H1 (cell line): ENCODE results near the gene EPHB1. TPM values are rescaled to one million over a fixed set of nuclear protein-coding genes. Genes with fewer than 3 reads are reported as not detected.

Experiments used
- CTCF ChIA-PET: fragments of 300-600 bp; sonication (Branson Sonifier 250); formaldehyde crosslinking; loops from one replicate; lab custom pipeline; 2021; ENCODE audit not compliant: partially characterized antibody; lab: Charles Lee
- POLR2A ChIA-PET: fragments of 300-600 bp; sonication (Branson Sonifier 250); formaldehyde crosslinking; loops from one replicate; lab custom pipeline; 2021; ENCODE audit warnings: inconsistent platforms; ENCODE audit not compliant: partially characterized antibody; lab: Charles Lee
- DNase-seq, 2 experiments: peaks; one replicate each; pipeline versions ENCODE4 v3.0.0 to v3.0.0-alpha.2; 2010 to 2022; ENCODE audit warnings: low spot score in 2 of 2, low read depth in 1 of 2, mixed read lengths in 1 of 2
- FAIRE-seq: peaks from 2 replicates; lab custom pipeline; 2011; peaks lifted over from hg19 to GRCh38; lab: Jason Lieb, UNC
- H2AFZ ChIP-seq: 2 replicates; pipeline ENCODE4 v1.8.1; 2012; ENCODE audit warnings: low read length, inconsistent platforms
- H2AK5ac ChIP-seq: 2 replicates; pipeline ENCODE4 v1.6.1; 2013; ENCODE audit warnings: low read depth, low read length
- H2BK120ac ChIP-seq: replicated peaks from 2 replicates; pipeline ENCODE3; 2013; ENCODE audit warnings: low read depth, low read length, inconsistent platforms
- H2BK12ac ChIP-seq: 2 replicates; pipeline ENCODE4 v1.6.1; 2013; ENCODE audit warnings: low read depth, low read length
- H2BK15ac ChIP-seq: 2 replicates; pipeline ENCODE4 v1.6.1; 2013; ENCODE audit warnings: low read length
- H2BK20ac ChIP-seq: 2 replicates; pipeline ENCODE4 v1.6.1; 2013; ENCODE audit warnings: low read length
- H2BK5ac ChIP-seq: 2 replicates; pipeline ENCODE4 v1.6.1; 2013; ENCODE audit warnings: low read depth, low read length
- H3K14ac ChIP-seq: 2 replicates; pipeline ENCODE4 v1.6.1; 2013; ENCODE audit warnings: inconsistent platforms; ENCODE audit not compliant: insufficient read length
- H3K18ac ChIP-seq: 2 replicates; pipeline ENCODE4 v1.6.1; 2013; ENCODE audit warnings: low read length; ENCODE audit errors: extremely low read depth
- H3K23ac ChIP-seq: 2 replicates; pipeline ENCODE4 v1.6.1; 2013; ENCODE audit warnings: inconsistent platforms; ENCODE audit not compliant: insufficient read length
- H3K23me2 ChIP-seq: 2 replicates; pipeline ENCODE4 v1.6.1; 2013; ENCODE audit warnings: low read depth, low read length
- H3K27ac ChIP-seq: 2 replicates; pipeline ENCODE4 v1.6.1; 2011; ENCODE audit warnings: low read depth, low read length, inconsistent platforms
- H3K27me3 ChIP-seq, 4 experiments: replicated peaks in 1 of 4; 1 replicate in 1 of 4; 2 replicates in 3 of 4; pipeline versions ENCODE4 v1.6.1 to v1.8.1; 2011 to 2013; ENCODE audit warnings: low read length in 3 of 4, mild to moderate bottlenecking in 3 of 4, inconsistent platforms in 2 of 4, mixed read lengths in 2 of 4, moderate library complexity in 1 of 4; ENCODE audit not compliant: control insufficient read depth in 3 of 4, insufficient read depth in 3 of 4; ENCODE audit errors: extremely low read depth in 1 of 4
- H3K36me3 ChIP-seq, 4 experiments: 2 replicates each; pipeline versions ENCODE4 v1.6.1 to v1.8.1; 2011 to 2013; ENCODE audit warnings: mild to moderate bottlenecking in 4 of 4, low read length in 3 of 4, moderate library complexity in 2 of 4, control low read depth in 1 of 4, inconsistent platforms in 1 of 4; ENCODE audit not compliant: insufficient read depth in 4 of 4, control insufficient read depth in 2 of 4
- H3K4ac ChIP-seq: replicated peaks from 2 replicates; pipeline ENCODE3; 2013; ENCODE audit warnings: low read length, low read depth, mixed read lengths, inconsistent platforms; ENCODE audit not compliant: insufficient read length
- H3K4me1 ChIP-seq, 4 experiments: replicated peaks in 1 of 4; 1 replicate in 1 of 4; 2 replicates in 3 of 4; pipeline versions ENCODE4 v1.6.1 to v1.8.1; 2011 to 2013; ENCODE audit warnings: low read length in 3 of 4, inconsistent platforms in 2 of 4, mixed read lengths in 1 of 4; ENCODE audit not compliant: insufficient read depth in 4 of 4, control insufficient read depth in 3 of 4
- H3K4me2 ChIP-seq, 2 experiments: 2 replicates each; pipeline versions ENCODE4 v1.6.1 to v1.8.1; 2011 to 2013; ENCODE audit warnings: low read depth in 2 of 2, low read length in 2 of 2, control low read depth in 1 of 2, inconsistent platforms in 1 of 2, mild to moderate bottlenecking in 1 of 2; ENCODE audit not compliant: insufficient read depth in 1 of 2
- H3K4me3 ChIP-seq, 4 experiments: fragments of 200-600, 300-600 bp in 1 of 4; sonication (generic), shearing (Covaris generic), sonication (Bioruptor Twin) in 1 of 4; 2 replicates each; pipeline versions ENCODE4 v1.5.1 to v1.8.1; 2011 to 2016; ENCODE audit warnings: low read length in 4 of 4, low read depth in 3 of 4, control low read depth in 2 of 4, inconsistent platforms in 2 of 4, mild to moderate bottlenecking in 2 of 4, mixed read lengths in 1 of 4, moderate library complexity in 1 of 4; ENCODE audit not compliant: insufficient read depth in 2 of 4; ENCODE audit errors: extremely low read depth in 1 of 4
- H3K56ac ChIP-seq: replicated peaks from 2 replicates; pipeline ENCODE3; 2013; ENCODE audit warnings: low read depth, mild to moderate bottlenecking, mixed read lengths, low read length, inconsistent platforms; ENCODE audit not compliant: insufficient read length
- H3K79me1 ChIP-seq: 2 replicates; pipeline ENCODE4 v1.6.1; 2013; ENCODE audit warnings: low read depth, low read length, control low read depth
- H3K79me2 ChIP-seq, 2 experiments: 2 replicates each; pipeline versions ENCODE4 v1.6.1 to v1.8.1; 2012 to 2013; ENCODE audit warnings: low read length in 2 of 2, mild to moderate bottlenecking in 2 of 2, inconsistent platforms in 1 of 2; ENCODE audit not compliant: insufficient read depth in 2 of 2, control insufficient read depth in 1 of 2
- H3K9ac ChIP-seq, 4 experiments: replicated peaks in 1 of 4; 1 replicate in 1 of 4; 2 replicates in 3 of 4; pipeline versions ENCODE4 v1.6.1 to v1.8.1; 2011 to 2013; ENCODE audit warnings: low read depth in 3 of 4, low read length in 3 of 4, control low read depth in 2 of 4, mild to moderate bottlenecking in 2 of 4, moderate library complexity in 2 of 4, inconsistent platforms in 1 of 4; ENCODE audit errors: extremely low read depth in 1 of 4
- H3K9me3 ChIP-seq, 2 experiments: 2 replicates each; pipeline versions ENCODE4 v1.6.1 to v1.8.1; 2012 to 2013; ENCODE audit warnings: mild to moderate bottlenecking in 2 of 2, moderate library complexity in 2 of 2, control low read depth in 1 of 2, inconsistent platforms in 1 of 2, low read depth in 1 of 2, low read length in 1 of 2, mixed read lengths in 1 of 2; ENCODE audit not compliant: insufficient read depth in 2 of 2
- H4K20me1 ChIP-seq, 2 experiments: replicated peaks in 1 of 2; 2 replicates each; pipeline versions ENCODE3 to v1.8.1; 2011 to 2013; ENCODE audit warnings: inconsistent platforms in 2 of 2, low read length in 2 of 2, mild to moderate bottlenecking in 1 of 2; ENCODE audit not compliant: insufficient read depth in 2 of 2, control insufficient read depth in 1 of 2
- H4K5ac ChIP-seq: 2 replicates; pipeline ENCODE4 v1.6.1; 2013; ENCODE audit warnings: low read length, low read depth, mixed read lengths, inconsistent platforms; ENCODE audit not compliant: insufficient read length
- H4K8ac ChIP-seq: 2 replicates; pipeline ENCODE4 v1.8.0; 2013; ENCODE audit warnings: mild to moderate bottlenecking, moderate library complexity, low read length, inconsistent platforms; ENCODE audit not compliant: insufficient read depth; ENCODE audit errors: extremely low read depth
- H4K91ac ChIP-seq: replicated peaks from 2 replicates; pipeline ENCODE3; 2013; ENCODE audit warnings: low read length, mixed read lengths, inconsistent platforms; ENCODE audit not compliant: insufficient read length
- CBX8 ChIP-seq: fragments of 300-800, 300-1000 bp; sonication (generic); IDR thresholded peaks from 2 replicates; pipeline ENCODE4 v1.7.1; 2016; ENCODE audit warnings: low read depth, low read length, borderline replicate concordance
- CREB1 ChIP-seq: IDR thresholded peaks from 2 replicates; pipeline ENCODE4 v1.6.1; 2012; ENCODE audit warnings: inconsistent platforms
- FOSL1 ChIP-seq: IDR thresholded peaks from 2 replicates; pipeline ENCODE4 v1.6.1; 2011; ENCODE audit warnings: mild to moderate bottlenecking, low read depth, low read length, moderate library complexity; ENCODE audit not compliant: insufficient read depth
- HDAC6 ChIP-seq: IDR thresholded peaks from one replicate; pipeline ENCODE4 v1.7.1; 2012; ENCODE audit warnings: low read depth, mild to moderate bottlenecking, inconsistent platforms, low read length, moderate library complexity
- KDM5A ChIP-seq: fragments of 200-600 bp; IDR thresholded peaks from 2 replicates; pipeline ENCODE4 v1.7.1; 2012; ENCODE audit warnings: mild to moderate bottlenecking, low read length, inconsistent platforms, mixed read lengths
- NRF1 ChIP-seq: IDR thresholded peaks from 2 replicates; pipeline ENCODE4 v1.6.1; 2011; ENCODE audit warnings: mild to moderate bottlenecking, low read depth, low read length, improper control_type of control experiment
- RAD21 ChIP-seq, 2 experiments: IDR thresholded peaks in 1 of 2; conservative IDR thresholded peaks in 1 of 2; 2 replicates each; pipeline ENCODE4 v1.6.1; 2011; ENCODE audit warnings: low read depth in 2 of 2, low read length in 2 of 2, improper control_type of control experiment in 1 of 2, inconsistent platforms in 1 of 2, mild to moderate bottlenecking in 1 of 2, moderate library complexity in 1 of 2
- RFX5 ChIP-seq: IDR thresholded peaks from 2 replicates; pipeline ENCODE4 v1.6.1; 2011; ENCODE audit warnings: low read depth, low read length, improper control_type of control experiment, borderline replicate concordance
- RXRA ChIP-seq: IDR thresholded peaks from 2 replicates; pipeline ENCODE4 v1.6.1; 2011; ENCODE audit warnings: low read depth, mild to moderate bottlenecking, low read length, moderate library complexity; ENCODE audit not compliant: insufficient read depth
- SP1 ChIP-seq: IDR thresholded peaks from 2 replicates; pipeline ENCODE4 v1.6.1; 2011; ENCODE audit warnings: low read depth, low read length
- TAF1 ChIP-seq: IDR thresholded peaks from 2 replicates; pipeline ENCODE4 v1.6.1; 2011; ENCODE audit warnings: mild to moderate bottlenecking, low read depth, low read length
- TBP ChIP-seq: IDR thresholded peaks from 2 replicates; pipeline ENCODE4 v1.6.1; 2011; ENCODE audit warnings: low read depth, low read length, improper control_type of control experiment
- USF2 ChIP-seq: IDR thresholded peaks from 2 replicates; pipeline ENCODE4 v1.6.1; 2011; ENCODE audit warnings: low read length, improper control_type of control experiment
- WGBS, 2 experiments: shearing (Covaris generic) in 1 of 2; methylation state at CpG; one replicate each; pipeline versions ENCODE4 v1.1.6 to v1.1.7; 2013 to 2015; ENCODE audit warnings: low lambda C conversion rate in 2 of 2, mixed read lengths in 2 of 2, inconsistent platforms in 1 of 2, low coverage in 1 of 2, missing lambda C conversion rate in 1 of 2; ENCODE audit not compliant: insufficient replicate concordance in 2 of 2, insufficient coverage in 1 of 2, insufficient read length in 1 of 2; ENCODE audit errors: extremely low coverage in 1 of 2, missing lambda C conversion rate in 1 of 2; 5-methylcytosine and 5-hydroxymethylcytosine counted together
- polyA plus RNA-seq, 7 experiments: library from polyadenylated mRNA; depleted of rRNA in 3 of 7; stranded (reverse) in 5 of 7; unstranded in 2 of 7; fragments of >200 nt in 5 of 7; fragments of 200-250 nt in 2 of 7; gene quantifications; 1 replicate in 5 of 7; 2 replicates in 1 of 7; 4 replicates in 1 of 7; pipeline versions ENCODE4 v1.2.1 to v1.2.3, GENCODE V29; 2011 to 2013; ENCODE audit warnings: missing spikeins in 2 of 7, mixed read lengths in 2 of 7
- total RNA-seq: library from RNA; stranded (reverse); fragmentation: NEBNext Ultra II Directional; extraction: Animal tissue kit (Norgen Biotek cat#: 25700); gene quantifications from 2 replicates; pipeline ENCODE4 v1.2.1, GENCODE V29; 2021

EPHB1 gene
- total and polyA plus RNA-seq, 2 of the 8 experiments (the other 6 are each of a cell fraction or from before 2014, with no cell fraction given): 3.5 to 5.9 TPM

DNA sequence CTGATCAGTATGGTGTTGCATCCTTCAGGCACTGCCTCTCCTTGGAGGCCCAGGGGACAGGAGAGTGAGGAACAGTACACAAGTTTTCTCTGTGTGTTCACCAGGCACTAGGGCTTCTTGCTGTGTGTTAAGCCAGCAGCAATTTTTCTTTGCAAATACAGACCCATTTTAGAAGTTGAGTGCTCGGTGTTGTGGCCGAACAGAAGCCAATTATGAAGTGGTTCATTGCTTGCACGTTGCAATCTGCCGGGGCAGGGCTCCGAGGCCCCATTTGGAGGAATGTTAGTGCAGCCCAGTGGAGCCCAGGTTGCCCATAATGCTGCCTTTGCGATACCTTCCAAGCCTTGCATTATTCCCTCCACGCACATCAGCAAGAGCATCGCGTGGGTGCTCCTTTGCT is 51.0 kb downstream of the EPHB1 start:
- Histone ChIP-seq H4K8ac (no peak overlapping the region; the same call in 1 of the 2 replicates), H4K20me1 (peaks cover 0 to 3% of the 10 kb centered on the region in 2 experiments), H3K36me3 (no peaks in the 10 kb centered on the region), H3K4ac (no peak overlapping the region), H3K9ac (no peak overlapping the region), H3K14ac (no peak overlapping the region), H3K18ac (no peak overlapping the region), H2BK20ac (no peak overlapping the region), H3K27me3 (no peaks in the 10 kb centered on the region), H2BK5ac (no peak overlapping the region), H2AFZ (no peak overlapping the region), H4K91ac (no peak overlapping the region), H3K27ac (no peak overlapping the region), H3K79me1 (no peaks in the 10 kb centered on the region), H2BK120ac (no peak overlapping the region), H3K4me2 (no peak overlapping the region), H3K23me2 (0 out of 2 replicates have a peak, but pooled peaks cover 1% of the 10 kb centered on the region), H3K23ac (no peak overlapping the region), H2AK5ac (no peak overlapping the region), H3K4me3 (no peak overlapping the region), H3K9me3 (no peaks in the 10 kb centered on the region), H4K5ac (no peak overlapping the region), H2BK15ac (no peak overlapping the region), H3K56ac (no peak overlapping the region), H3K4me1 (peaks cover 0 to 7% (median 2%) of the 10 kb centered on the region in 4 experiments; a peak in 2 of 7 replicates), H3K79me2 (no peaks in the 10 kb centered on the region), H2BK12ac (no peak overlapping the region)
- CTCF ChIA-PET: no interaction called here
- POLR2A ChIA-PET: no interaction called here
- FAIRE-seq (no peak), DNase-seq (no peak)
- WGBS, 2 experiments: 84% methylated on average over 9 of the region's 9 CpGs; no CpG with 5 or more reads in 1 of the 2 experiments
- no peak for TF ChIP-seq NRF1
- TF ChIP-seq TAF1: no peak
- TF ChIP-seq RXRA: no peak
- no peak for TF ChIP-seq KDM5A
- TF ChIP-seq RFX5: no peak
- TF ChIP-seq CREB1: no peak
- TF ChIP-seq FOSL1: no peak
- TF ChIP-seq USF2: no peak
- no peak for TF ChIP-seq HDAC6
- TF ChIP-seq RAD21 (IDR thresholded peaks at IDR 0.05 in 1 of 2, conservative IDR thresholded peaks at IDR 0.05 in 1 of 2; ENCODE audit: low read depth in 2 of 2, low read length in 2 of 2): no peak
- TF ChIP-seq TBP: no peak
- TF ChIP-seq SP1: no peak
- TF ChIP-seq CBX8: no peak
